GM21390 (cell line): ENCODE data around the gene TMEM242.

Source experiments
- ATAC-seq: cut with Tn5 transposase; IDR thresholded peaks from one replicate; pipeline ENCODE4 v1.9.1; 2021; ENCODE audit not compliant: unreplicated experiment

The TMEM242 gene

GRCh38 chr6:157253699-157254098 lies 69.6 kb downstream of the TMEM242 start:
- no peak for ATAC-seq

GRCh38 chr6:157253017-157253416 lies 70.3 kb downstream of the TMEM242 start:
- ATAC-seq: no peak

GRCh38 chr6:157251586-157252247 lies 71.6 kb downstream of the TMEM242 start:
- no peak for ATAC-seq

- ATAC-seq: no peak
Measured at GRCh38 chr6:157249826-157250225, 73.5 kb downstream of the TMEM242 start.

GRCh38 chr6:157248264-157248663 lies 75.1 kb downstream of the TMEM242 start:
- no peak for ATAC-seq

GRCh38 chr6:157246771-157247484 lies 76.4 kb downstream of the TMEM242 start:
- no peak for ATAC-seq

- no peak for ATAC-seq
Measured at GRCh38 chr6:157246048-157246630, 77.2 kb downstream of the TMEM242 start.

- ATAC-seq: no peak
Measured at GRCh38 chr6:157245436-157245835, 77.9 kb downstream of the TMEM242 start.

GRCh38 chr6:157244780-157245179 lies 78.5 kb downstream of the TMEM242 start:
- no peak for ATAC-seq

GRCh38 chr6:157244175-157244574 lies 79.1 kb downstream of the TMEM242 start:
- ATAC-seq: no peak

- ATAC-seq: no peak
Measured at GRCh38 chr6:157242791-157243190, 80.5 kb downstream of the TMEM242 start.

- no peak for ATAC-seq
Measured at GRCh38 chr6:157240960-157241311, 82.4 kb downstream of the TMEM242 start.

- no peak for ATAC-seq
Measured at GRCh38 chr6:157240059-157240959, 83.0 kb downstream of the TMEM242 start.

- no peak for ATAC-seq
Measured at GRCh38 chr6:157239671-157240058, 83.7 kb downstream of the TMEM242 start.
